A549 treated with AZD9567 at 1 μM for 4 hours (cell line): ENCODE results near the gene CDH9. TPM values are rescaled to one million over a fixed set of nuclear protein-coding genes. Genes with fewer than 3 reads are reported as not detected.

Source experiments
- total RNA-seq: library from RNA; stranded (reverse); fragments of 200-300 nt; extraction: Qiagen RNA extraction; gene quantifications from 5 replicates; pipeline ENCODE4 v1.2.3, GENCODE V29; 2022; ENCODE audit not compliant: insufficient read depth

Gene CDH9, protein sequence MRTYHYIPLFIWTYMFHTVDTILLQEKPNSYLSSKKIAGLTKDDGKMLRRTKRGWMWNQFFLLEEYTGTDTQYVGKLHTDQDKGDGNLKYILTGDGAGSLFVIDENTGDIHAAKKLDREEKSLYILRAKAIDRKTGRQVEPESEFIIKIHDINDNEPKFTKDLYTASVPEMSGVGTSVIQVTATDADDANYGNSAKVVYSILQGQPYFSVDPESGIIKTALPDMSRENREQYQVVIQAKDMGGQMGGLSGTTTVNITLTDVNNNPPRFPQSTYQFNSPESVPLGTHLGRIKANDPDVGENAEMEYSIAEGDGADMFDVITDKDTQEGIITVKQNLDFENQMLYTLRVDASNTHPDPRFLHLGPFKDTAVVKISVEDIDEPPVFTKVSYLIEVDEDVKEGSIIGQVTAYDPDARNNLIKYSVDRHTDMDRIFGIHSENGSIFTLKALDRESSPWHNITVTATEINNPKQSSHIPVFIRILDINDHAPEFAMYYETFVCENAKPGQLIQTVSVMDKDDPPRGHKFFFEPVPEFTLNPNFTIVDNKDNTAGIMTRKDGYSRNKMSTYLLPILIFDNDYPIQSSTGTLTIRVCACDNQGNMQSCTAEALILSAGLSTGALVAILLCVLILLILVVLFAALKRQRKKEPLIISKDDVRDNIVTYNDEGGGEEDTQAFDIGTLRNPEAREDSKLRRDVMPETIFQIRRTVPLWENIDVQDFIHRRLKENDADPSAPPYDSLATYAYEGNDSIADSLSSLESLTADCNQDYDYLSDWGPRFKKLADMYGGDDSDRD
- not detected in 5 replicates for total RNA-seq

DNA sequence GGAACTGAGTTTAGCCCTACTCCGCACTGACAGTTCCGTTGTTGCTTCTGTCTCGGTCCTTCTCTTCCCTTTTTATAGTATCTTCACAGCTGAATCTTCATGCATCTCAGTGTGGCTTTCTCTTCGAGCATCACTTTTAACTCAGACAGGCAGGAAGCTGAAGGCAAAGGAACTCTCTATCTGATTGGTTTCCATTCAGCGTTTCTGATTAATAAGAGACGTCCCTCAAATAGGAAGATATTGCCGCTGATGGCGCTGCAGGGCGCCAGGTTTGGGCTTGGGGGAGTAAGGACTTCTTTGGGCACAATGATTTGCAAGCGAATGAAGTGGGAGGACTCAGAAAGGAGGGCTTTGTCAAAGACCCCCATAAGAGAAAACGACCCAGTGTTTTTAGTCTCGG is at the start of gene CDH9:
CDH9 (minus strand) TSS at position 111 of the 400 bp plus-strand sequence. CDS start 50,253 bp downstream, outside the sequence.

